DOHH2 (cell line): ENCODE measurements around the gene FANCC.

Source experiments
- CTCF ChIP-seq: fragments of 200-600 bp; sonication (generic); IDR thresholded peaks from one replicate; pipeline ENCODE4 v1.5.1; 2014; ENCODE audit warnings: antibody characterized with exemption, mild to moderate bottlenecking, low read depth, low read length; ENCODE audit not compliant: poor library complexity, severe bottlenecking
- EZH2phosphoT487 ChIP-seq: fragments of 200-600 bp; sonication (generic); IDR thresholded peaks from 2 replicates; pipeline ENCODE4 v1.6.1; 2017; ENCODE audit warnings: borderline replicate concordance, mild to moderate bottlenecking, antibody characterized with exemption, low read length, moderate library complexity, mixed read lengths

DNA sequence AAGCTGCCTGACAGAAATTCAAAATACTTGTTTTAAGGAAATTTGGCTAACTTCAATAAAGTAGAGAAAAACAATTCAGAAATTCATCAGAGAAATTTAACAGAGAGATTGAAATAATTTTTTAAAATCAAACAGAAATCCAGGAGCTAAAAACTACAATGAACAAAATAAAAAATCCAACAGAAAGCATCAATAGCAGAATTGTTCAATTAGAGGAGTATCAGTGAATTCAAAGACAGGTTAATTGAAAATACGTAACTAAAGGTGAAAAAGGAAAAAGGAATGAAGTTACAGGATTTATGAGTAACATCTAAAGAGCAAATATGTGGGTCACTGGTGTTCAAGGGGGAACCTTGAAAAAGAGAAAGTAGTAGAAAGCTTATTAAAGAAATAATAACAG, 36.8 kb downstream of the FANCC start:
- no peak for TF ChIP-seq CTCF
- TF ChIP-seq EZH2phosphoT487: no peak
